ENCODE measurements around the gene C1orf167.

DNA sequence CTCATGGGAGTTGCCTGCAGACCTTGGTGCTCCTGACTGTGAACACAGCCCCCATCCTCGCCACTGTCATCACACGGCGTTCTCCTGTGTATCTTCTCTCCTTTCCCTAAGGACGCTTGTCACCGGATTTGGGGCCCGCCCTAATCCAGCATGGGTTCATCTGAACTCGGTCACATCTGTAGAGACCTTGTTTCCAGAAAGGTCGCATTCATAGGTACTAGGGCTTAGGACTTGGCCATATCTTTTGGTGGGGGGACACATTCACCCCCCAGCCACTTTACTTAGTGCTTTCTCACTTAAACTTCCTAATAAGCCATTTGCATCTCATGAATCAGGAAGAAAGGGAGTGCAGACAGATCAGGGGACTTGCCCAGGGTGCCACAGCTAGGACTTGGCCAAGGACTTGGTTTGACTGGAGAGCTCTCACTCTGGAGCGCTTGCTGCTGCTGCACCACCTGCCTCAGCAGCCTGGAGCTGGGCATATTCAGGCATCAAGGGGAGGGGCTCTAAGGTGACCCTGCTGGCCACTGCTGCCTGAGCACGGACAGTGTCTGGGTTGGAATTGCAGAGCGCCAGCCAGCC is 75.9 kb downstream of the C1orf167 start:
- TF ChIP-seq, protein P1, sequence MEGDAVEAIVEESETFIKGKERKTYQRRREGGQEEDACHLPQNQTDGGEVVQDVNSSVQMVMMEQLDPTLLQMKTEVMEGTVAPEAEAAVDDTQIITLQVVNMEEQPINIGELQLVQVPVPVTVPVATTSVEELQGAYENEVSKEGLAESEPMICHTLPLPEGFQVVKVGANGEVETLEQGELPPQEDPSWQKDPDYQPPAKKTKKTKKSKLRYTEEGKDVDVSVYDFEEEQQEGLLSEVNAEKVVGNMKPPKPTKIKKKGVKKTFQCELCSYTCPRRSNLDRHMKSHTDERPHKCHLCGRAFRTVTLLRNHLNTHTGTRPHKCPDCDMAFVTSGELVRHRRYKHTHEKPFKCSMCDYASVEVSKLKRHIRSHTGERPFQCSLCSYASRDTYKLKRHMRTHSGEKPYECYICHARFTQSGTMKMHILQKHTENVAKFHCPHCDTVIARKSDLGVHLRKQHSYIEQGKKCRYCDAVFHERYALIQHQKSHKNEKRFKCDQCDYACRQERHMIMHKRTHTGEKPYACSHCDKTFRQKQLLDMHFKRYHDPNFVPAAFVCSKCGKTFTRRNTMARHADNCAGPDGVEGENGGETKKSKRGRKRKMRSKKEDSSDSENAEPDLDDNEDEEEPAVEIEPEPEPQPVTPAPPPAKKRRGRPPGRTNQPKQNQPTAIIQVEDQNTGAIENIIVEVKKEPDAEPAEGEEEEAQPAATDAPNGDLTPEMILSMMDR (IDR thresholded peaks at IDR 0.05; ENCODE audit: low read depth, low read length) = no peak
- no peak for TF ChIP-seq EZH2phosphoT487 (IDR thresholded peaks at IDR 0.05; ENCODE audit: low read depth)

Data from OCI-LY3 (cell line).